Stomach (tissue), 9 donors: ENCODE measurements around the gene BAIAP2L2. TPM values are rescaled to one million over a fixed set of nuclear protein-coding genes. Genes with fewer than 3 reads are reported as not detected.
"Not testable (repeated sequence)": the region's sequence is repeated elsewhere in the genome, so short reads cannot be mapped to it uniquely, and the experiment has no call there.

ENCODE experiments used
- DNase-seq, 2 donors: peaks; one replicate each; pipeline versions ENCODE4 v3.0.0 to v3.0.0-alpha.2; 2013 to 2019
- H3K27ac ChIP-seq, 5 donors: fragments of 200-600 bp in 4 of 5; sonication (generic) in 4 of 5; one replicate each; pipeline ENCODE4 v1.5.1; 2013 to 2019; ENCODE audit warnings: mild to moderate bottlenecking in 1 of 5, moderate library complexity in 1 of 5
- H3K27me3 ChIP-seq, 3 donors: fragments of 200-600 bp; sonication (generic); one replicate each; pipeline ENCODE4 v1.5.1; 2017 to 2019; ENCODE audit warnings: mixed run types in 1 of 3
- H3K36me3 ChIP-seq, 4 donors: fragments of 200-600 bp; sonication (generic); 1 replicate in 3 of 4; 2 replicates in 1 of 4; pipeline ENCODE4 v1.5.1; 2016 to 2019
- H3K4me1 ChIP-seq, 4 donors: fragments of 200-600 bp; sonication (generic); one replicate each; pipeline ENCODE4 v1.5.1; 2016 to 2019
- H3K4me3 ChIP-seq, 4 donors: fragments of 200-600 bp; sonication (generic) in 3 of 4; one replicate each; pipeline ENCODE4 v1.5.1; 2016 to 2019; ENCODE audit warnings: mild to moderate bottlenecking in 1 of 4
- H3K9me3 ChIP-seq, 4 donors: fragments of 200-600 bp; sonication (generic); one replicate each; pipeline ENCODE4 v1.5.1; 2016 to 2019
- EP300 ChIP-seq: sonication (generic); formaldehyde crosslinking; IDR thresholded peaks from one replicate; pipeline ENCODE4 v1.6.1; 2017; ENCODE audit warnings: antibody characterized with exemption
- POLR2A ChIP-seq, 4 donors: fragments of 450-650 bp; IDR thresholded peaks; one replicate each; pipeline ENCODE4 v1.6.1; 2016; ENCODE audit warnings: antibody characterized with exemption in 4 of 4, control low read depth in 2 of 4, mild to moderate bottlenecking in 1 of 4, moderate library complexity in 1 of 4
- POLR2AphosphoS5 ChIP-seq, 3 donors: sonication (generic); formaldehyde crosslinking; IDR thresholded peaks; one replicate each; pipeline ENCODE4 v1.6.1; 2016; ENCODE audit warnings: antibody characterized with exemption in 3 of 3
- WGBS, 5 donors: extraction: QIAGEN DNeasy Blood & Tissue Kit in 3 of 5; methylation state at CpG; one replicate each; pipeline versions ENCODE4 v1.1.5 to v1.1.7; 2013 to 2018; 5-methylcytosine and 5-hydroxymethylcytosine counted together
- intact Hi-C: fragments of 100-400 bp; cut with DNase I; formaldehyde crosslinking; loops from one replicate; pipeline ENCODE4 v1.15.1; 2023; ENCODE audit warnings: low total_unique reads
- polyA plus RNA-seq, 3 donors: library from polyadenylated mRNA; stranded (reverse); fragments of 200-250 nt; gene quantifications; one replicate each; pipeline ENCODE4 v1.2.3, GENCODE V29; 2013
- total RNA-seq, 5 donors: library from RNA; depleted of rRNA; stranded (reverse); fragments of >200 nt; gene quantifications; one replicate each; pipeline versions ENCODE4 v1.1.0 to v1.2.3, GENCODE V29; 2014 to 2016
- TF ChIP-seq, protein P1 (sequence below), 7 experiments: fragments of 450-650 bp in 4 of 7; fragments of 200-600 bp in 3 of 7; sonication (generic) in 3 of 7; IDR thresholded peaks; one replicate each; pipeline ENCODE4 v1.5.1; 2016 to 2019; ENCODE audit warnings: antibody characterized with exemption in 7 of 7, control low read depth in 2 of 7, mild to moderate bottlenecking in 1 of 7
- donor health status: healthy with polysubstance abuse.
- donor health status: Bipolar disorder and iron deficiency.
- donor health status: healthy.

The BAIAP2L2 gene
- total and polyA plus RNA-seq, 8 donors = 1.2 to 397 (median 5.4) TPM

DNA sequence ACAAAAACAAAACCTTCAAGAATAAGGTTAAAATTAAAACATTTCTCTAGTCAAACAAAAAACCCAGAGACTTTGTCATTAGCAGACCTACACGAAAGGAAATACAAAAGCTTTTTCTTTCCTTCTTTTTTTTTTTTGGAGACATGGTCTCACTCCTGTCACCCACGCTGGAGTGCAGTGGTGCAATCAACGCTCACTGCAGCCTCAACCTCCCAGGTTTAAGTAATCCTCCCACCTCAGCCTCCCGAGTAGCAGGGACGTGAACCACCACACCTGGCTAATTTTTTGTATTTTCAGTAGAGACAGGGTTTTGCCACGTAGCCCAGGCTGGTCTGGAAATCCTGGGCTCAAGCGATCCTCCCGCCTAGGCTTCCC is 40.6 kb upstream of the BAIAP2L2 start:
- DNase-seq = no peak
- H3K27me3 ChIP-seq = no peaks in the 10 kb centered on the region
- H3K9me3 ChIP-seq = no peaks in the 10 kb centered on the region
- peaks cover 0 to 23% (median 4%) of the 10 kb centered on the region in 4 donors for H3K4me1 ChIP-seq
- no peak for TF ChIP-seq POLR2AphosphoS5 (IDR thresholded peaks at IDR 0.05)
- no peak for TF ChIP-seq EP300
- TF ChIP-seq, protein P1, sequence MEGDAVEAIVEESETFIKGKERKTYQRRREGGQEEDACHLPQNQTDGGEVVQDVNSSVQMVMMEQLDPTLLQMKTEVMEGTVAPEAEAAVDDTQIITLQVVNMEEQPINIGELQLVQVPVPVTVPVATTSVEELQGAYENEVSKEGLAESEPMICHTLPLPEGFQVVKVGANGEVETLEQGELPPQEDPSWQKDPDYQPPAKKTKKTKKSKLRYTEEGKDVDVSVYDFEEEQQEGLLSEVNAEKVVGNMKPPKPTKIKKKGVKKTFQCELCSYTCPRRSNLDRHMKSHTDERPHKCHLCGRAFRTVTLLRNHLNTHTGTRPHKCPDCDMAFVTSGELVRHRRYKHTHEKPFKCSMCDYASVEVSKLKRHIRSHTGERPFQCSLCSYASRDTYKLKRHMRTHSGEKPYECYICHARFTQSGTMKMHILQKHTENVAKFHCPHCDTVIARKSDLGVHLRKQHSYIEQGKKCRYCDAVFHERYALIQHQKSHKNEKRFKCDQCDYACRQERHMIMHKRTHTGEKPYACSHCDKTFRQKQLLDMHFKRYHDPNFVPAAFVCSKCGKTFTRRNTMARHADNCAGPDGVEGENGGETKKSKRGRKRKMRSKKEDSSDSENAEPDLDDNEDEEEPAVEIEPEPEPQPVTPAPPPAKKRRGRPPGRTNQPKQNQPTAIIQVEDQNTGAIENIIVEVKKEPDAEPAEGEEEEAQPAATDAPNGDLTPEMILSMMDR (IDR thresholded peaks at IDR 0.05) = no peak
- no peak for TF ChIP-seq POLR2A (IDR thresholded peaks at IDR 0.05)
- no peak overlapping the region for H3K27ac ChIP-seq
- no peaks in the 10 kb centered on the region for H3K36me3 ChIP-seq
- WGBS, 5 donors = 91 to 96% (median 93%) methylated on average over 8 of the region's 8 CpGs
- no peak overlapping the region for H3K4me3 ChIP-seq
- intact Hi-C loops = no loop called here

DNA sequence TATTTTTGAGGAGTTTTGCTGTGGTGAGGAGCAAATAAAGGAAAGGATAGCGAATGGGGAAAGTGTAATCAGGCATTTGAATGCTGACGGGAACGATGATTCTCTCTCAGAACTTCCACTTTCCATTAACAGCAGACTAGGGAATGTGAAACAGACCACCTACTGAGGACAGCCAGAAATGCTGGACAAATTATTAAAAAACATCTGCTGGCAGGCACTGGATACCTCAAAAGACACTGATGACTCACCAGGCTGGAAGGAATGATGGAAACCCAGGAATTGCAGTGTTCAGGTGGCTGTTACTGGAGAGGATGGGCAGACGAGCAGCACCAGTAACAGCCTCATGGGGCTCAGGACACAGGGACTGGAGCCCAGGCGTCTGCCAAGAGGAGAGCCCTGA is 37.8 kb upstream of the BAIAP2L2 start:
- DNase-seq = no peak
- intact Hi-C loops = no loop called here
- H3K27ac ChIP-seq = no peak overlapping the region

DNA sequence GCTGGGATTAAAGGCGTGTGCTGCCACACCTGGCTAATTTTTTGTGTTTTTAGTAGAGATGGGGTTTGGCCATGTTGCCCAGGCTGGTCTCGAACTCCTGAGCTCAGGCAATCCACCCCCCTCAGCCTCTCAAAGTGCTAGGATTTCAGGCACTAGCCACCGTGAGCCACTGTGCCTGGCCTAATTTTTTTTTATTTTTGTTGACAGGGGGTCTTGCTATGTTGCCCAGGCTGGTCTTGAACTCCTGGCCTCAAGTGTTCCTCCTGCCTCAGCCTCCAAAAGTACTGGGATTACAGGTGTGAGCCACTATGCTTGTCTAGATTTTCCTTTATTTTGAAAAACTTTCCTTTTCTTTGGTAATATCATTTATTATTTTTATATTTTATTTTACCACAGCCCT is 35.7 kb upstream of the BAIAP2L2 start:
- H3K27me3 ChIP-seq, H3K9me3 ChIP-seq, H3K4me3 ChIP-seq, DNase-seq, intact Hi-C loops, H3K27ac ChIP-seq: not testable (repeated sequence)
- Histone ChIP-seq H3K36me3 (peaks cover 0 to 26% (median 7%) of the 10 kb centered on the region in 4 donors), H3K4me1 (peaks cover 0 to 16% (median 0%) of the 10 kb centered on the region in 4 donors)
- 89 to 98% (median 93%) methylated on average over 3 of the region's 3 CpGs for WGBS, 5 donors

More for the DNA sequence above, 37.8 kb upstream of the BAIAP2L2 start:
- Histone ChIP-seq H3K36me3 (peaks cover 0 to 9% (median 4%) of the 10 kb centered on the region in 4 donors), H3K27me3 (no peaks in the 10 kb centered on the region), H3K4me3 (no peak overlapping the region), H3K4me1 (peaks cover 0 to 16% (median 0%) of the 10 kb centered on the region in 4 donors), H3K9me3 (no peaks in the 10 kb centered on the region)
- TF ChIP-seq, protein P1 (IDR thresholded peaks at IDR 0.05) = no peak
- TF ChIP-seq EP300 (no peak), POLR2AphosphoS5 (IDR thresholded peaks at IDR 0.05) (no peak), POLR2A (IDR thresholded peaks at IDR 0.05) (no peak)
- 79 to 95% (median 84%) methylated on average over 5 of the region's 5 CpGs for WGBS, 5 donors

DNA sequence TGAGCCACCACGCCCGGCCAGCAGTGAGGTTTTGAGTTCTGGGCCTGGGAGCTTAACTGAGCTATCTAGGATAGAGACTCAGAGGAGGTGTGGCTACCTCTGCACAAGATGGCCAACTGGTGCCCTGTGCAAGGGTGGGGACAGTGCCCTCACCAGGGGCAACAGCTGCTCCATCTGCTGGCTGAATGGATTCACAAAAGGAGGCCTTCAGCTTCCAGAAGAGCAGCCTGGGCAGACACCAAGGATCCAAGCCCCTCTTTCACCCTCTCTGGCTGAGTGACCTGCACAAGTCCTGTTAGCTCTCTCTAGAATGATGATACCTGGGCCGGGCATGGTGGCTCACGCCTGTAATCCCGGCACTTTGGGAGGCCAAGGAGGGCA is 33.5 kb upstream of the BAIAP2L2 start:
- TF ChIP-seq POLR2AphosphoS5 (IDR thresholded peaks at IDR 0.05) (no peak), EP300 (no peak), POLR2A (IDR thresholded peaks at IDR 0.05) (no peak)
- TF ChIP-seq, protein P1 (IDR thresholded peaks at IDR 0.05) = no peak
- peaks cover 0 to 45% (median 18%) of the 10 kb centered on the region in 4 donors for H3K36me3 ChIP-seq
- no peaks in the 10 kb centered on the region for H3K27me3 ChIP-seq
- no peak overlapping the region for H3K4me3 ChIP-seq
- peaks cover 0 to 16% (median 0%) of the 10 kb centered on the region in 4 donors for H3K4me1 ChIP-seq
- 86 to 100% (median 98%) methylated on average over 3 to 5 of the region's 5 CpGs for WGBS, 5 donors
- no peak for DNase-seq
- no peak overlapping the region for H3K27ac ChIP-seq
- H3K9me3 ChIP-seq = no peaks in the 10 kb centered on the region
- intact Hi-C loops = no loop called here

DNA sequence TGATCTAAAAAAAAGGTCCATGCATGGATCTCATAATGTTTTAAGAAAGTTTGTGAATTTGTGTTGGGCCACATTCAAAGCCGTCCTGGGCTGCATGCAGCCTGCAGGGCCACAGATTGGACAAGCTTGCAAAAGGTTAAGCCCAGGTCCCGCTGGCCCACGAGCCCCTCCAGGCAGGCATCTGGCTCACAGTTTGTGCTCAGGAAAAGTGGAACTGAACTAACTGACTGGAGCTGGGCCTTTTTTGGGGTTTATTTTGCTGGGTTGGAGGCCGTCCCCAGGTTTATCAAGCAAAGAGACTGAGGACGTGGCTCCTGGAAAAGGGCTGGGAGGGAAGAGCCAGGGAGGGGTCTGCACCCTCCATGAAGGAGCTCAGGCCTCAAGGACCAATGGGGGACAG is 32.1 kb upstream of the BAIAP2L2 start:
- Histone ChIP-seq H3K9me3 (no peaks in the 10 kb centered on the region), H3K4me1 (peaks cover 0 to 7% (median 0%) of the 10 kb centered on the region in 4 donors), H3K27me3 (no peaks in the 10 kb centered on the region), H3K4me3 (no peak overlapping the region), H3K27ac (no peak overlapping the region), H3K36me3 (peaks cover 0 to 56% (median 28%) of the 10 kb centered on the region in 4 donors)
- TF ChIP-seq POLR2AphosphoS5 (IDR thresholded peaks at IDR 0.05) (no peak), EP300 (no peak), POLR2A (IDR thresholded peaks at IDR 0.05) (no peak)
- TF ChIP-seq, protein P1 (IDR thresholded peaks at IDR 0.05) = no peak
- 89 to 98% (median 94%) methylated on average over 4 to 5 of the region's 5 CpGs for WGBS, 5 donors
- intact Hi-C loops = no loop called here
- no peak for DNase-seq
